Hepatocyte (in vitro differentiated cells): ENCODE results near the gene TRMT2A.

ENCODE experiments used
- EZH2 ChIP-seq: fragments of 200-600 bp; sonication (generic); IDR thresholded peaks from 2 replicates; pipeline ENCODE4 v1.6.1; 2016; ENCODE audit warnings: antibody characterized with exemption, mild to moderate bottlenecking, borderline replicate concordance
- EZH2phosphoT487 ChIP-seq: fragments of 200-600 bp; sonication (generic); IDR thresholded peaks from one replicate; pipeline ENCODE4 v1.6.1; 2018; ENCODE audit warnings: antibody characterized with exemption, mild to moderate bottlenecking, low read depth, moderate library complexity; ENCODE audit not compliant: unreplicated experiment, severe bottlenecking
- TF ChIP-seq, protein P1 (sequence below): fragments of 200-600 bp; sonication (generic); IDR thresholded peaks from 2 replicates; pipeline ENCODE4 v1.5.1; 2016; ENCODE audit warnings: antibody characterized with exemption, mild to moderate bottlenecking; ENCODE audit not compliant: poor library complexity

DNA sequence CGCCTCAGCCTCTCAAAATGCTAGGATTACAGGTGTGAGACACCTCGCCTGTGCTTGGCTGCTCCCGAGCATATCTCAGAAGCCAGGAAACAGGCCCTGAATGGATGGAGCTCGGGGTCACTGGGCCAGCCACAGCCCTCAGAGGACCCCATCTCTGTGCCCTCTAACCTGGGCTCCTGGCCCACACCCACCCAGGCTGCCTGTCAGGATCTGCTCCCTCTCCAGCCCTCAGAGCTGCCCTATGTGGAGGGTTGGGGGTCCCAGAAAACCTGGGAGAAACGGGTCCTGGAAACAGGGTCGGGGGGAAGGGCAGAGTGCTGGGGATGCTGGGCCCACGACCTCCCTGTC lies 39.0 kb upstream of the TRMT2A start:
- TF ChIP-seq EZH2phosphoT487: no peak
- TF ChIP-seq, protein P1, sequence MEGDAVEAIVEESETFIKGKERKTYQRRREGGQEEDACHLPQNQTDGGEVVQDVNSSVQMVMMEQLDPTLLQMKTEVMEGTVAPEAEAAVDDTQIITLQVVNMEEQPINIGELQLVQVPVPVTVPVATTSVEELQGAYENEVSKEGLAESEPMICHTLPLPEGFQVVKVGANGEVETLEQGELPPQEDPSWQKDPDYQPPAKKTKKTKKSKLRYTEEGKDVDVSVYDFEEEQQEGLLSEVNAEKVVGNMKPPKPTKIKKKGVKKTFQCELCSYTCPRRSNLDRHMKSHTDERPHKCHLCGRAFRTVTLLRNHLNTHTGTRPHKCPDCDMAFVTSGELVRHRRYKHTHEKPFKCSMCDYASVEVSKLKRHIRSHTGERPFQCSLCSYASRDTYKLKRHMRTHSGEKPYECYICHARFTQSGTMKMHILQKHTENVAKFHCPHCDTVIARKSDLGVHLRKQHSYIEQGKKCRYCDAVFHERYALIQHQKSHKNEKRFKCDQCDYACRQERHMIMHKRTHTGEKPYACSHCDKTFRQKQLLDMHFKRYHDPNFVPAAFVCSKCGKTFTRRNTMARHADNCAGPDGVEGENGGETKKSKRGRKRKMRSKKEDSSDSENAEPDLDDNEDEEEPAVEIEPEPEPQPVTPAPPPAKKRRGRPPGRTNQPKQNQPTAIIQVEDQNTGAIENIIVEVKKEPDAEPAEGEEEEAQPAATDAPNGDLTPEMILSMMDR: no peak
- no peak for TF ChIP-seq EZH2
